Measurements from ENCODE around the gene TRAPPC8.
"Not testable (repeated sequence)": the region's sequence is repeated elsewhere in the genome, so short reads cannot be mapped to it uniquely, and the experiment has no call there.

Gene TRAPPC8

GRCh38 chr18:31929273-31929672 is 13.7 kb downstream of the TRAPPC8 start:
- H3K4me1 Mint-ChIP-seq = peaks cover 9% of the 10 kb centered on the region
- no peak overlapping the region for H3K27ac Mint-ChIP-seq
- DNase-seq (ENCODE audit: low spot score in 2 of 2) (no peak), ATAC-seq (ENCODE audit: low read depth) (no peak)
- H3K27me3 Mint-ChIP-seq = no peaks in the 10 kb centered on the region
- H3K9me3 Mint-ChIP-seq = no peaks in the 10 kb centered on the region
- no peak overlapping the region for H3K4me3 Mint-ChIP-seq
- H3K36me3 Mint-ChIP-seq = peaks cover 17% of the 10 kb centered on the region

DNA sequence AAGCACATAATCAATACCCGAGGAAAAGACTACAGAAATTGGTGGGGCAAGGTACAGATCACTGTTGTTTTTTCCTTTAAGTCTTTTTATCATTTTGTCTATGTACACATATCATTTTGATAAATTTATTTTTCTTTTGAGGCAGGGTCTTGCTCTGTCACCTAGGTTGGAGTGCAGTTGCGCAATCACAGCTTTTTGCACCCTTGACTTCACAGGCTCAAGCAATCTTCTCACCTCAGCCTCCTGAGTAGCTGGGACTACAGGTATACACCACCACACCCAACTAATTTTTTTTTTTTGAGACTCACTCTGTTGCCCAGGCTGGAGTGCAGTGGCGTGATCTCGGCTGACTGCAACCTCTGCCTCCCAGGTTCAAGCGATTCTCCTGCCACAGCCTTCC is 15.9 kb downstream of the TRAPPC8 start:
- peaks cover 18% of the 10 kb centered on the region for H3K36me3 Mint-ChIP-seq
- DNase-seq (ENCODE audit: low spot score in 2 of 2); ATAC-seq (ENCODE audit: low read depth); H3K27ac Mint-ChIP-seq; H3K27me3 Mint-ChIP-seq; H3K4me3 Mint-ChIP-seq; H3K4me1 Mint-ChIP-seq; H3K9me3 Mint-ChIP-seq: not testable (repeated sequence)

DNA sequence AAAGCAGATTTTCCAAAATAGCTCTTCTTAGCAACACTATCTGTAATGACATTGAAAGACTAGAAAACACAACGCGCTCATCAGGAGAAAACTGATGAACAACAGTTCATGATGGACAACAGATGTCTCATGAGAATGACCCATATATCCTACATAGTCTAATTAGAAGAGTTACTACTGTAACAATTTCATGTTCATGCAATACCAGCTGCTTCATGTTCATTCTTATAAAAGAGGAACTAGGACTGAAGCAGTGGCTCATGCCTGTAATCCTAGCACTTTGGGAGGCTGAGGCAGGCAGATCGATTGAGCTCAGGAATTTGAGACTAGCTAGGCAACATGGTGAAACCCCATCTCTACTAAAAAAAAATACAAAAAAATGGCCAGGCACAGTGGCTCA is 22.7 kb downstream of the TRAPPC8 start:
- H3K4me3 Mint-ChIP-seq = no peak overlapping the region
- H3K4me1 Mint-ChIP-seq = peaks cover 2% of the 10 kb centered on the region
- no peaks in the 10 kb centered on the region for H3K9me3 Mint-ChIP-seq
- H3K36me3 Mint-ChIP-seq = peaks cover 6% of the 10 kb centered on the region
- DNase-seq (ENCODE audit: low spot score in 2 of 2) = no peak
- no peak for ATAC-seq (ENCODE audit: low read depth)
- H3K27ac Mint-ChIP-seq = no peak overlapping the region
- H3K27me3 Mint-ChIP-seq = no peaks in the 10 kb centered on the region

GRCh38 chr18:31919366-31919765 is 23.6 kb downstream of the TRAPPC8 start:
- not testable (repeated sequence) for H3K27ac Mint-ChIP-seq; ATAC-seq (ENCODE audit: low read depth); H3K4me3 Mint-ChIP-seq; H3K36me3 Mint-ChIP-seq; H3K27me3 Mint-ChIP-seq; DNase-seq (ENCODE audit: low spot score in 2 of 2); H3K4me1 Mint-ChIP-seq; H3K9me3 Mint-ChIP-seq

DNA sequence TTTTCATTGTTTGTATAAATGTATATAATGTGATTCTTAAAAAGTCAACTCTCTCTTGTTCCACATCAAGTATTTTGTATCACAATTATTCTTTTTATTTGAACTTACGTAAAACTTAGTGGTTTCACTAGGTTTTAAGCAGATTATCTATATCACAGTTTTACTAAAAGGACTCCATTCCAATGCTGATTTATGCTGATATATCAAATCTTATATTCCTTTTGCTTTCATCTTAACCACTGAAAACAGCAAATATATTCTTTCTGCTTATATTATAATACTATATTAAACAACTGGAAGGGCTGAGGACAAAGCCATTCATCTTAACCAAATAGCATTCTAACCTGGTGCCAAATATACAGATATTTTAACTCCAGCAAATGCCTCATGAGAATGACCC is 24.2 kb downstream of the TRAPPC8 start:
- Mint-ChIP-seq H3K36me3 (peaks cover 6% of the 10 kb centered on the region), H3K9me3 (no peaks in the 10 kb centered on the region), H3K27ac (no peak overlapping the region), H3K4me3 (no peak overlapping the region), H3K27me3 (no peaks in the 10 kb centered on the region), H3K4me1 (no peaks in the 10 kb centered on the region)
- DNase-seq (ENCODE audit: low spot score in 2 of 2) (no peak), ATAC-seq (ENCODE audit: low read depth) (no peak)

- no peaks in the 10 kb centered on the region for H3K27me3 Mint-ChIP-seq
- ATAC-seq (ENCODE audit: low read depth) (no peak), DNase-seq (ENCODE audit: low spot score in 2 of 2) (no peak)
- no peaks in the 10 kb centered on the region for H3K4me1 Mint-ChIP-seq
- H3K9me3 Mint-ChIP-seq = no peaks in the 10 kb centered on the region
- no peak overlapping the region for H3K4me3 Mint-ChIP-seq
- no peak overlapping the region for H3K27ac Mint-ChIP-seq
- peaks cover 18% of the 10 kb centered on the region for H3K36me3 Mint-ChIP-seq
Measured at GRCh38 chr18:31901063-31901462, 41.9 kb downstream of the TRAPPC8 start.

- H3K4me1 Mint-ChIP-seq; H3K9me3 Mint-ChIP-seq; ATAC-seq (ENCODE audit: low read depth); DNase-seq (ENCODE audit: low spot score in 2 of 2); H3K27ac Mint-ChIP-seq; H3K27me3 Mint-ChIP-seq; H3K4me3 Mint-ChIP-seq: not testable (repeated sequence)
- H3K36me3 Mint-ChIP-seq = peaks cover 23% of the 10 kb centered on the region
Measured at GRCh38 chr18:31899771-31900170, 43.2 kb downstream of the TRAPPC8 start.

GRCh38 chr18:31892936-31893335 is 50.0 kb downstream of the TRAPPC8 start:
- Mint-ChIP-seq H3K27ac (no peak overlapping the region), H3K4me1 (no peaks in the 10 kb centered on the region), H3K4me3 (no peak overlapping the region), H3K36me3 (peaks cover 34% of the 10 kb centered on the region), H3K27me3 (no peaks in the 10 kb centered on the region), H3K9me3 (no peaks in the 10 kb centered on the region)
- no peak for DNase-seq (ENCODE audit: low spot score in 2 of 2)
- ATAC-seq (ENCODE audit: low read depth) = no peak

DNA sequence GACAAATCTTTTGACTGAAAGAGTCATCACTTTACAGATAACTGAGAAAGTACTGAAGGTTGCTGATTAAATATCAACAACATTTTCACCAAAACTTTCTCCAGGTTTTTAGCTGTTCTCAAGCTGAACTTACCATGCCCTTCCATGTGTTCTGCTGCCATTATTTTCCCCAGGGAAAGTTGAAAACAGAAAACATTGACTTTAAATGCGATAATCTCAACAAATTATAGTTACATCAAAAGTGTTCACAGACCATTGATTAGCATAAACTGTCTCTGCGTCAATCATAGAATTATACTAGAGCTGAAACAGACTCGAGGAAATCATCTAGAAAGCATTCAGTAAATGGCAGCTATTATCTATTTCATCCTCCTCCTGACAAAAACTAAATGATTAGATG is 51.4 kb downstream of the TRAPPC8 start:
- Mint-ChIP-seq H3K36me3 (peaks cover 39% of the 10 kb centered on the region), H3K27ac (no peak overlapping the region), H3K9me3 (no peaks in the 10 kb centered on the region), H3K4me1 (no peaks in the 10 kb centered on the region), H3K27me3 (no peaks in the 10 kb centered on the region), H3K4me3 (no peak overlapping the region)
- no peak for DNase-seq (ENCODE audit: low spot score in 2 of 2)
- ATAC-seq (ENCODE audit: low read depth) = no peak

GRCh38 chr18:31884020-31884419 is 58.9 kb downstream of the TRAPPC8 start:
- Mint-ChIP-seq H3K36me3 (peaks cover 63% of the 10 kb centered on the region), H3K9me3 (peaks cover 5% of the 10 kb centered on the region), H3K4me3 (no peak overlapping the region), H3K27me3 (no peaks in the 10 kb centered on the region), H3K4me1 (peaks cover 8% of the 10 kb centered on the region), H3K27ac (peak overlapping the region; percentile 11)
- ATAC-seq (ENCODE audit: low read depth) (no peak), DNase-seq (ENCODE audit: low spot score in 2 of 2) (no peak)

DNA sequence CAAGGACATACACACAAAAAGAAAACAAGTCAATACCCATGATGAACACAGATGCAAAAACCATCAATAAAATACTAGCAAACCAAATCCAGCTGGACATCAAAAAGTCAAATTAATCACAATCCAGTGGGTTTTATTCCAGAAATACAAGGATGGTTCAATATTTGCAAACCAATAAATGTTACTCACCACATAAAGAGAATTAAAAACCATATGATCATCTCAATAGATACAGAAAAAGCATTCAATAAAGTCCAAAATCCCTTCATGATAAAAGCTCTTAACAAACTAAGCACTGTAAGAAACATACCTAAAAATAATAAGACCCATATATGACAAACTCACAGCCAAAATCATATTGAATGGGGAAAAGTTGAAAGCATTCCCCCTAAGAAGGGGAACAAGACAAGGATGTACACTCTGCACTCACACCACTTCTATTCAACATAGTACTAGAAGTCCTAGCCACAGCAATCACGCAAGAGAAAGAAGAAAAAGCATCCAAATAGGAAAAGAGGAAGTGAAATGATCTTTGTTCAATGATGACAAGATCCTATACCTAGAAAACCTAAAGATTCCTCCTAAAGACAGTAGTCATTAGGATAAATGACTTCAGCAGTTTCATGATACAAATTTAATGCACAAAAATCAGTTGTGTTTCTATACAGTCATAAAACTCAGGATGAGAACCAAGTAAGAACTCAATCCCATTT is 62.6 kb downstream of the TRAPPC8 start:
- ATAC-seq (ENCODE audit: low read depth) (no peak), DNase-seq (ENCODE audit: low spot score in 2 of 2) (no peak)
- H3K4me1 Mint-ChIP-seq = peaks cover 8% of the 10 kb centered on the region
- no peak overlapping the region for H3K4me3 Mint-ChIP-seq
- peaks cover 5% of the 10 kb centered on the region for H3K9me3 Mint-ChIP-seq
- peaks cover 62% of the 10 kb centered on the region for H3K36me3 Mint-ChIP-seq
- no peaks in the 10 kb centered on the region for H3K27me3 Mint-ChIP-seq
- no peak overlapping the region for H3K27ac Mint-ChIP-seq

DNA sequence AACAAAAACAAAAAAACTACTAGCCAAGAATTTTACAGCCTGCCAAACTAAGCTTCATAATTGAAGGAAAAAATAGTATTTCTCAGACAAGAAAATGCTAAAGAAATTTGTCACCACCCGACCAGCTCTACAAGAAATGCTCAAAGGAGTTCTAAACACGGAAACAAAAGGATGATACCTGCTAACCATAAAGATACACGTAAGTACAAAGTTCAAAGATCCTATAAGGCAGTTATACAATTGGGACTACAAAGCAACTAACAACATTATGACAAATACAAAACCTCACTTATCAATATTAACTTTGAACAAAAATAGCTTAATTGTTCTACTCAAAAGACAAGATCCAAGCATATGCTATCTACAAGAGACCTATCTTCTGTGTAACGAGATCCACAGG is 64.6 kb downstream of the TRAPPC8 start:
- peaks cover 8% of the 10 kb centered on the region for H3K4me1 Mint-ChIP-seq
- H3K9me3 Mint-ChIP-seq = peaks cover 5% of the 10 kb centered on the region
- ATAC-seq (ENCODE audit: low read depth) = no peak
- H3K27ac Mint-ChIP-seq = no peak overlapping the region
- H3K27me3 Mint-ChIP-seq = no peaks in the 10 kb centered on the region
- peaks cover 56% of the 10 kb centered on the region for H3K36me3 Mint-ChIP-seq
- H3K4me3 Mint-ChIP-seq = no peak overlapping the region
- DNase-seq (ENCODE audit: low spot score in 2 of 2) = no peak

DNA sequence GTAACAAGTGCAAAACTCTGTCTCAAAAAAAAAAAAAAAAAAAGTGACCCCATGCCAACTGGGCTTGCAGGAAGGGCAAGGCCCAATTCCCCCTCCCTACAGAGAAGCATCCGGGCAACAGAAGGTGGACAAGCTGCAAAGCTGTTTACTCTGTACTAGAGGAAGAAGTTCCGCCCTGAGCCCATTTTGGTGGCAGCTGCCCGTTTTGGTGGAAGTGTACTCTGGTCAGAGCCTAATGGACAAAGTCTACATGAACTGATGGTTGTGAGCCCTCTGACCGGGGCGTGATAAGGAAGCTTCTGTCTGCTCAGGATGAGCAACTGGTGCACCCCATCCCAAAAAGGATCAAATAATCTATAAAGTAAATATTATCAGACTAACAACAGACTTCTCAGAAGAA is 65.0 kb downstream of the TRAPPC8 start:
- H3K4me3 Mint-ChIP-seq = no peak overlapping the region
- peaks cover 54% of the 10 kb centered on the region for H3K36me3 Mint-ChIP-seq
- no peak overlapping the region for H3K27ac Mint-ChIP-seq
- no peak for DNase-seq (ENCODE audit: low spot score in 2 of 2)
- H3K27me3 Mint-ChIP-seq = no peaks in the 10 kb centered on the region
- H3K9me3 Mint-ChIP-seq = peaks cover 5% of the 10 kb centered on the region
- ATAC-seq (ENCODE audit: low read depth) = no peak
- H3K4me1 Mint-ChIP-seq = peaks cover 5% of the 10 kb centered on the region

GRCh38 chr18:31876707-31877106 is 66.2 kb downstream of the TRAPPC8 start:
- Mint-ChIP-seq H3K27me3 (no peaks in the 10 kb centered on the region), H3K36me3 (peaks cover 52% of the 10 kb centered on the region), H3K4me1 (peaks cover 5% of the 10 kb centered on the region), H3K9me3 (peaks cover 2% of the 10 kb centered on the region), H3K27ac (no peak overlapping the region), H3K4me3 (no peak overlapping the region)
- ATAC-seq (ENCODE audit: low read depth) (no peak), DNase-seq (ENCODE audit: low spot score in 2 of 2) (no peak)

DNA sequence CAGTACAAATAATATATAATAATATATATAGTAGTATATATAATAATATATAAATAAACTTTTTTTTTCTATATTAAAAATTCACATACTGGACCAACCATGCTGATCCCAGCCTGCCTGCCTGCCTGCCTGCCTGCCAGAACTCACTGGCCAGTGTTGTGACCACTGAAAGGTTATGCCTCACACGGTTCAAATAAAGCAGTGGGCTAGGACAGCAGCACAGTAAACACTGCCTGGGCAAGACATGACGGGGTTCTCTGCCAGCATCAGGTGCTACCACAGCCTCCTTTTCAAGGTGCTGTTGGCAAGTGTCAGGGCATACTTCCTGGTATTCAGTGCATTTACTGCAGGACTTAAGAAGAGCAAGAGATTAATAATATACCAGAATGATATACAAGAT is 67.6 kb downstream of the TRAPPC8 start:
- Mint-ChIP-seq H3K27ac (no peak overlapping the region), H3K9me3 (no peaks in the 10 kb centered on the region), H3K4me1 (peaks cover under 1% of the 10 kb centered on the region), H3K4me3 (no peak overlapping the region), H3K36me3 (peaks cover 43% of the 10 kb centered on the region), H3K27me3 (no peaks in the 10 kb centered on the region)
- DNase-seq (ENCODE audit: low spot score in 2 of 2) = no peak
- no peak for ATAC-seq (ENCODE audit: low read depth)
